GM12878 (cell line): ENCODE data around the gene OAS1. TPM values are rescaled to one million over a fixed set of nuclear protein-coding genes. Genes with fewer than 3 reads are reported as not detected.

Experiments
- CHD1 ChIP-seq: IDR thresholded peaks from 2 replicates; pipeline ENCODE4 v1.6.1; 2012; ENCODE audit warnings: low read depth, low read length, improper control_type of control experiment
- CREB1 ChIP-seq: IDR thresholded peaks from 2 replicates; pipeline ENCODE4 v1.6.1; 2012; ENCODE audit warnings: low read depth, mild to moderate bottlenecking, inconsistent platforms
- GABPA ChIP-seq: IDR thresholded peaks from 2 replicates; pipeline ENCODE4 v1.6.1; 2014; ENCODE audit warnings: antibody characterized with exemption, low read depth, mild to moderate bottlenecking, inconsistent platforms
- IKZF1 ChIP-seq: fragments of 450-650 bp; conservative IDR thresholded peaks from 2 replicates; pipeline ENCODE4 v1.6.1; 2017; ENCODE audit warnings: antibody characterized with exemption, mild to moderate bottlenecking
- MTA2 ChIP-seq: fragments of 450-650 bp; IDR thresholded peaks from 2 replicates; pipeline ENCODE4 v1.6.1; 2016; ENCODE audit warnings: low read depth, mild to moderate bottlenecking, moderate library complexity
- MXI1 ChIP-seq: fragments of 150-350 bp; IDR thresholded peaks from 2 replicates; pipeline ENCODE4 v1.6.1; 2011; ENCODE audit warnings: low read depth, mild to moderate bottlenecking, inconsistent platforms, low read length, improper control_type of control experiment
- POLR2AphosphoS5 ChIP-seq: IDR thresholded peaks from 2 replicates; pipeline ENCODE4 v1.6.1; 2011; ENCODE audit warnings: mild to moderate bottlenecking, low read length, inconsistent platforms
- POU2F2 ChIP-seq: IDR thresholded peaks from 3 replicates; pipeline ENCODE4 v1.6.1; 2011; ENCODE audit warnings: low read depth, mild to moderate bottlenecking, low read length, borderline replicate concordance
- PRDM15 ChIP-seq: fragments of 450-650 bp; formaldehyde crosslinking; IDR thresholded peaks from 2 replicates; pipeline ENCODE4 v1.4.0; 2020; ENCODE audit warnings: mild to moderate bottlenecking, moderate library complexity
- TBL1XR1 ChIP-seq: IDR thresholded peaks from 2 replicates; pipeline ENCODE4 v1.6.1; 2012; ENCODE audit warnings: low read depth, low read length, improper control_type of control experiment
- ZBTB40 ChIP-seq: fragments of 450-650 bp; IDR thresholded peaks from 2 replicates; pipeline ENCODE4 v1.6.1; 2016; ENCODE audit warnings: mild to moderate bottlenecking, moderate library complexity, borderline replicate concordance
- ZNF207 ChIP-seq: fragments of 450-650 bp; IDR thresholded peaks from 2 replicates; pipeline ENCODE4 v1.6.1; 2014; ENCODE audit warnings: antibody characterized with exemption, mild to moderate bottlenecking, borderline replicate concordance
- ZNF687 ChIP-seq: fragments of 450-650 bp; IDR thresholded peaks from 2 replicates; pipeline ENCODE4 v1.6.1; 2017; ENCODE audit warnings: mild to moderate bottlenecking, moderate library complexity
- polyA plus RNA-seq, 11 experiments: library from polyadenylated mRNA; depleted of rRNA in 4 of 11; unstranded in 6 of 11; stranded (reverse) in 5 of 11; fragments of >200 nt; fragmentation: Nextera tagmentation in 4 of 11; fragmentation: Illumina TruSeq in 1 of 11; extraction: Ambion mirVana in 4 of 11; extraction: Trizol in 1 of 11; gene quantifications; 1 replicate in 1 of 11; 2 replicates in 10 of 11; pipeline versions ENCODE4 v1.2.1 to v1.2.3, GENCODE V29; 2011 to 2016; ENCODE audit warnings: inconsistent platforms in 2 of 11, missing spikeins in 2 of 11, low read depth in 1 of 11
- total RNA-seq, 4 experiments: library from RNA; depleted of rRNA in 3 of 4; stranded (reverse); fragments of >200 nt in 3 of 4; fragmentation: Illumina TruSeq in 1 of 4; extraction: Trizol in 1 of 4; gene quantifications; 2 replicates each; pipeline versions ENCODE4 v1.2.1 to v1.2.3, GENCODE V29; 2013 to 2021

The OAS1 gene
- total and polyA plus RNA-seq, 10 of the 15 experiments (the other 5 are each of a cell fraction or from before 2014, with no cell fraction given) = 44.7 to 287 (median 64.3) TPM

- no peak for TF ChIP-seq PRDM15 (CRISPR knock-in tag)
- no peak for TF ChIP-seq GABPA
- TF ChIP-seq MXI1 = peak; percentile 29
- no peak for TF ChIP-seq ZBTB40
- TF ChIP-seq IKZF1 = peak; percentile 73; the same call in 1 of the 2 replicates
- no peak for TF ChIP-seq TBL1XR1
- TF ChIP-seq CREB1 = no peak
- 0 out of 2 replicates have a peak, but pooled peaks have one; percentile 27 for TF ChIP-seq ZNF207
- 0 out of 2 replicates have a peak, but pooled peaks have one; percentile 46 for TF ChIP-seq ZNF687
- no peak for TF ChIP-seq CHD1
- peak; percentile 8; the same call in 1 of the 2 replicates for TF ChIP-seq MTA2
- peak; percentile 93 for TF ChIP-seq POU2F2
- peak; percentile 97 for TF ChIP-seq POLR2AphosphoS5
Measured at GRCh38 chr12:112906712-112907414, at the start of gene OAS1 (continued).
